ENCODE measurements around the gene NMNAT3. TPM values are rescaled to one million over a fixed set of nuclear protein-coding genes. Genes with fewer than 3 reads are reported as not detected.

Gene NMNAT3
- polyA plus RNA-seq, 1 donor = 15.1 TPM

DNA sequence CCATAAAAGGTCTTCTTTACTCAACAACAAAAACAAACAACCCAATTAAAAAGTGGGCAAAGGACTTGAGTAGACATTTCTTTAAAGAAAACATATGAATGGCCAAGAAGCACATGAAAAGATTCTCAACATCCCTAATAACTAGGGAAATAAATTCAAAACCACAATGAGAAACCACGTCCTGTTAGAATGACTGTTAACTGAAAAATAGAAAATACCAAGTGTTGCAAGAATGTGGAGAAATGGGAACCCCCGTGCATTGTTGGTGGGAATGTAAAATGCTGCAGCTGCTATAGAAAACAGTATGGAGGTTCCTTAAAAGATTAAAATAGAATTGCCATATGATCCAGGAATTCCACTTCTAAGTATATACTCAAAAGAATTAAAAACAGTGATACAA is 34.8 kb downstream of the NMNAT3 start:
- 100% methylated on average over 1 of the region's 2 CpGs for WGBS (ENCODE audit: insufficient coverage, low lambda C conversion rate)
- DNase-seq = no peak

DNA sequence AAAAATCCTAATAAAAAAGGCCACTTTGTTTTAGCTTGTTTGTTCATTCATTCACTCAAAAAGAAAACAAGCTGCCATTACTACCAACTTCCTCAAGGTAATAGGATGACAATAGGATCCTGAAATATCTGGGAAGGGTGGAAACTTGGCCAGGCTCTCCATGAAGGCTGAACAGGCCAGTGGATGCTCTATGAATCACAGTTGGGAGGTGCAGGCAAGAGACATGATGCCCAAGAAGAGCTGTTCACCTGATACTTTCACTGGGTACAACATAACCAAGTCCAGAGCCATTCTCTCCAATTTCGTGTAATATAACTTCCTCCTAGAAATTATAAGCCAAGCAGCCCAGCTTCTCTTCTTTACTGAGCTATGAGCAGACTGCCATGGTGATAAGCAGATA is 37.3 kb downstream of the NMNAT3 start:
- Histone ChIP-seq H3K4me3 (ENCODE audit: low read length) (no peak overlapping the region), H3K27me3 (ENCODE audit: control insufficient read depth, insufficient read depth, low read length) (no peaks in the 10 kb centered on the region), H3K4me1 (ENCODE audit: control insufficient read depth, insufficient read depth, low read length) (no peaks in the 10 kb centered on the region), H3K9me3 (ENCODE audit: control insufficient read depth, low read depth, low read length) (no peaks in the 10 kb centered on the region), H3K27ac (ENCODE audit: low read length) (no peak overlapping the region), H3K36me3 (ENCODE audit: control insufficient read depth, insufficient read depth, low read length) (no peaks in the 10 kb centered on the region)
- DNase-seq = no peak
- no CpG with 5 or more reads among the region's 1 CpG for WGBS (ENCODE audit: insufficient coverage, low lambda C conversion rate)

More for the DNA sequence above, 34.8 kb downstream of the NMNAT3 start:
- Histone ChIP-seq H3K27ac (ENCODE audit: low read length) (no peak overlapping the region), H3K36me3 (ENCODE audit: control insufficient read depth, insufficient read depth, low read length) (no peaks in the 10 kb centered on the region), H3K9me3 (ENCODE audit: control insufficient read depth, low read depth, low read length) (no peaks in the 10 kb centered on the region), H3K27me3 (ENCODE audit: control insufficient read depth, insufficient read depth, low read length) (no peaks in the 10 kb centered on the region), H3K4me3 (ENCODE audit: low read length) (no peak overlapping the region), H3K4me1 (ENCODE audit: control insufficient read depth, insufficient read depth, low read length) (no peaks in the 10 kb centered on the region)

DNA sequence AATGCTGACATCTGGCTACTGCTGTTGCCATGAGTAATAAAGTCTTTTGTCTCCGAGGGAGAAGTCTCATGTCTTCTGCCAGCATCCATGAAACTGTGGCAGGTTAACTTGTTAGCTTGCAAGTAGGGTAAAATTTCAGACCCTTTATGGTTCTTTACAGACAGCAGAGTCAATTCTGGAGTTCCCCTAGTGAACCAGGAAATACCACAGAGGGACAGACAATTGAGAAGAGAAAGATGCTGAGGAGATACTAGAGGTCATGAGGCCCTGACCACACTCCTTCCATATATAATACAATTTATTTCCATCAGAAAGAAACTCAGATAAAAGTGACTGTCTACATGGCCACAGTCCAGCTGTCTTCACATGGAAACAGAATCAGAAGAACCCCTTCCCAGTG is 38.1 kb downstream of the NMNAT3 start:
- H3K9me3 ChIP-seq (ENCODE audit: control insufficient read depth, low read depth, low read length) = no peaks in the 10 kb centered on the region
- H3K36me3 ChIP-seq (ENCODE audit: control insufficient read depth, insufficient read depth, low read length) = no peaks in the 10 kb centered on the region
- WGBS (ENCODE audit: insufficient coverage, low lambda C conversion rate) = no CpG with 5 or more reads among the region's 1 CpG
- H3K4me1 ChIP-seq (ENCODE audit: control insufficient read depth, insufficient read depth, low read length) = no peaks in the 10 kb centered on the region
- no peak for DNase-seq
- no peak overlapping the region for H3K4me3 ChIP-seq (ENCODE audit: low read length)
- no peaks in the 10 kb centered on the region for H3K27me3 ChIP-seq (ENCODE audit: control insufficient read depth, insufficient read depth, low read length)
- no peak overlapping the region for H3K27ac ChIP-seq (ENCODE audit: low read length)

DNA sequence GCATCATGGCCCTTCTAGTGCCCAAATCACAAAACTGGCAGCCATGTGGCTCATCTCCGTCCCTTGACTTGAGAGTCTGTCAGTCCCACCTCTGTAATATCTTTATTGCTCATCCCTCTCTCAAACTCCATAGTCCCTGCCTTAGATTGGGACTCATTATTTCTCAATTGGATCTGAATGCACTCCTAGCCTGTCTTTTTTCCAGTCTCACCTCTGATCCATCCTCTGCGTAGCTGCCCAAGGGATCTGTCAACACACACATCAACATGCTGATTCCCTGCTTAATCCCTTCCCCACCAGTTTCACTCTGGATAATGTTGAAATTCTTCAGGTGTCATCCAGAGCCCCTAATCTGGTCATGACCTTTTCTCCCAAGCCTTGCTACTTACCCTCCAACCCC is 39.3 kb downstream of the NMNAT3 start:
- Histone ChIP-seq H3K27ac (ENCODE audit: low read length) (no peak overlapping the region), H3K27me3 (ENCODE audit: control insufficient read depth, insufficient read depth, low read length) (no peaks in the 10 kb centered on the region), H3K36me3 (ENCODE audit: control insufficient read depth, insufficient read depth, low read length) (peaks cover 5% of the 10 kb centered on the region), H3K4me3 (ENCODE audit: low read length) (no peak overlapping the region), H3K4me1 (ENCODE audit: control insufficient read depth, insufficient read depth, low read length) (no peaks in the 10 kb centered on the region), H3K9me3 (ENCODE audit: control insufficient read depth, low read depth, low read length) (no peaks in the 10 kb centered on the region)
- DNase-seq = no peak
- whole genome bisulfite sequencing (ENCODE audit: insufficient coverage, low lambda C conversion rate) = 83% methylated on average over 1 of the region's 2 CpGs

- Histone ChIP-seq H3K4me3 (ENCODE audit: low read length) (no peak overlapping the region), H3K9me3 (ENCODE audit: control insufficient read depth, low read depth, low read length) (no peaks in the 10 kb centered on the region)
- no CpG with 5 or more reads among the region's 2 CpGs for WGBS (ENCODE audit: insufficient coverage, low lambda C conversion rate)
These were observed 41.3 kb downstream of the NMNAT3 start for GRCh38 chr3:139636511-139636910.

DNA sequence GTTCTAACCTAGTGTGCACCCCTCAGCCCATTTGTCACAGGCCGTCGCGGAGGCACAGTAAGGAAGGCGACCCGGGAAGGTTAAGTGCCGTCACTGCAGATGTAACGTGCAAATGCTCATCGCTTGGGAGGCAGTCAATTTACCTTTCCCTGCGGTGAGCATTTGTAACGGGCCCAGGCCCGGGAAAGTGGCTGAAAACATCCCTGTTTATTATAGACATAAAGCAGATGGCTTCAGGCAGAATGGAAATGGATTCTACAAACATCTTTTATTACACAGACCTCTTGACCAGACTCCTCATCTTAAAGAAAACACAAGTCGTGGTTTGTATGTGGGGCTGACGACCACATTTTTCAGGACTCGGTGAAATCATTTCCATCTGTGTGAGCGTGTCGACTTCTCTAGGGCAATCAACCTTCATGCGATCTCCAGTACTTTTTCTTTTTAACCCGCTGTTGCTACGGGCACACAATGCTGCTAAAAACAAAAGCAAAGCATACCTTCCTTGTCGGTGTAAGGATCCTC is 43.6 kb downstream of the NMNAT3 start:
- H3K36me3 ChIP-seq (ENCODE audit: control insufficient read depth, insufficient read depth, low read length) = peaks cover 10% of the 10 kb centered on the region
- no peak overlapping the region for H3K27ac ChIP-seq (ENCODE audit: low read length)
- no peaks in the 10 kb centered on the region for H3K9me3 ChIP-seq (ENCODE audit: control insufficient read depth, low read depth, low read length)
- H3K4me3 ChIP-seq (ENCODE audit: low read length) = no peak overlapping the region
- DNase-seq = no peak
- H3K27me3 ChIP-seq (ENCODE audit: control insufficient read depth, insufficient read depth, low read length) = no peaks in the 10 kb centered on the region
- WGBS (ENCODE audit: insufficient coverage, low lambda C conversion rate) = 93% methylated on average over 3 of the region's 20 CpGs
- H3K4me1 ChIP-seq (ENCODE audit: control insufficient read depth, insufficient read depth, low read length) = no peaks in the 10 kb centered on the region

More at GRCh38 chr3:139636511-139636910, 41.3 kb downstream of the NMNAT3 start:
- H3K27ac ChIP-seq (ENCODE audit: low read length) = no peak overlapping the region
- H3K36me3 ChIP-seq (ENCODE audit: control insufficient read depth, insufficient read depth, low read length) = peaks cover 6% of the 10 kb centered on the region
- H3K4me1 ChIP-seq (ENCODE audit: control insufficient read depth, insufficient read depth, low read length) = no peaks in the 10 kb centered on the region
- DNase-seq = no peak
- no peaks in the 10 kb centered on the region for H3K27me3 ChIP-seq (ENCODE audit: control insufficient read depth, insufficient read depth, low read length)

DNA sequence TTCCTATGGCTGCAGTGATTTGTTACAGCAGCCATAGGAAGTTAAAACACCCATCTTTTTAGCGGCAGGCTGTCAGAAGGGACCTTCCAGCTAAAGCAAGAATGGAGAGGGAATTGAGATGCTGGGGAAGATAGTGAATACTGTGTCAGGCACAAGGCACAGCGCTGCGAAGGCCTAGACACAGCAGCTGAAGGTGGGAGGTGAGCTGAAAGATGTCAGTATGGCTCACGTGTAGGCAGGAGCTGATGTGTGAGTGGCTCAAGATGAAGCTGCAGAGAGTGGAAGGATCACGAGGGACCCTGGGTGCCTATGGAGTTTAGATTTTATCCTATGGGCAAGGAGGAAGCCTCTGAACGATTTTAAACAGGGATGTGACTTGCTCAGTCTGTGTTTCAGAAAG is 44.3 kb downstream of the NMNAT3 start:
- Histone ChIP-seq H3K4me1 (ENCODE audit: control insufficient read depth, insufficient read depth, low read length) (no peaks in the 10 kb centered on the region), H3K4me3 (ENCODE audit: low read length) (no peak overlapping the region), H3K36me3 (ENCODE audit: control insufficient read depth, insufficient read depth, low read length) (peaks cover 10% of the 10 kb centered on the region), H3K27me3 (ENCODE audit: control insufficient read depth, insufficient read depth, low read length) (no peaks in the 10 kb centered on the region), H3K9me3 (ENCODE audit: control insufficient read depth, low read depth, low read length) (no peaks in the 10 kb centered on the region), H3K27ac (ENCODE audit: low read length) (no peak overlapping the region)
- DNase-seq = no peak
- no CpG with 5 or more reads among the region's 6 CpGs for WGBS (ENCODE audit: insufficient coverage, low lambda C conversion rate)

DNA sequence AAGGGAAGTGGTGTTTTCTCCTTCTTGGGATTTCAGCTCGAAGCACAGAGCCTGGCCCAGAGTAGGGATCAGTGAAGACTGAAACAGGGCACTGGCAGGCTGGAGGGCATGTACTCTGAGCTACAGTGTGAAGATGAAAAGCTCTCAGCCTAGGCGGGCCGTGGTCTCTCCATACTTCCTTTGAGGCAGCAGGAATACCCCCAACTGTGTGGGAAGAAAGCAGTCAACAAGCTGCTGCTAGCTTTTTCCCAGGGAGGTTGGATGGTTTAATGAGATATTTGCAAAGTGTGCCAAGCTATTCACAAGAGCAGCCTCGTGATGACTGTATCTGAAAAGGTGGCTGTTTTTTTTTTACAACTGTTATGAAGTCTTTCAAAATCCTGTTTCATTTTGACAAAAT is 47.2 kb downstream of the NMNAT3 start:
- Histone ChIP-seq H3K4me3 (ENCODE audit: low read length) (no peak overlapping the region), H3K9me3 (ENCODE audit: control insufficient read depth, low read depth, low read length) (no peaks in the 10 kb centered on the region), H3K27me3 (ENCODE audit: control insufficient read depth, insufficient read depth, low read length) (no peaks in the 10 kb centered on the region), H3K4me1 (ENCODE audit: control insufficient read depth, insufficient read depth, low read length) (no peaks in the 10 kb centered on the region), H3K27ac (ENCODE audit: low read length) (no peak overlapping the region), H3K36me3 (ENCODE audit: control insufficient read depth, insufficient read depth, low read length) (peaks cover 16% of the 10 kb centered on the region)
- WGBS (ENCODE audit: insufficient coverage, low lambda C conversion rate) = 86% methylated on average over 1 of the region's 4 CpGs
- DNase-seq = no peak

DNA sequence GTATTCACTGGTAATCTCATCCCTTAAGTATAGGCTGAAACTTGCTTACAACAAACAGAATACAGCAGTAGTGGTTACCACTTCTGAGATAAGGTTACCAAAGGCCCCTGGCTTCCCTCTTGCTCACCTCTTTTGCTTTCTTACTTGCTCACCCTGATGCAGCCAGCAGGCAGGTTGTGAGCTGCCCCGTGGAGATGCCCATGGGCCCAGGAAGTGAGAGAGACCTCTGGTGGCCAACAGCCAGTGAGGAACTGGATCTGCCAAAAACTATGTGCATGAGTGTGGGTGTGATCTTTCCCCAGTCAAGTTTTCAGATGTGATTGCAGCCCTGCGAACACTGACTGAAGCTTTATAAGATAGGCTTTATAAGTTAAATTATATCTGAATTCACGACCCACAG is 48.7 kb downstream of the NMNAT3 start:
- no peak overlapping the region for H3K27ac ChIP-seq (ENCODE audit: low read length)
- WGBS (ENCODE audit: insufficient coverage, low lambda C conversion rate) = 100% methylated on average over 1 of the region's 3 CpGs
- DNase-seq = no peak
- H3K36me3 ChIP-seq (ENCODE audit: control insufficient read depth, insufficient read depth, low read length) = peaks cover 16% of the 10 kb centered on the region
- no peaks in the 10 kb centered on the region for H3K4me1 ChIP-seq (ENCODE audit: control insufficient read depth, insufficient read depth, low read length)
- no peaks in the 10 kb centered on the region for H3K27me3 ChIP-seq (ENCODE audit: control insufficient read depth, insufficient read depth, low read length)
- no peak overlapping the region for H3K4me3 ChIP-seq (ENCODE audit: low read length)
- no peaks in the 10 kb centered on the region for H3K9me3 ChIP-seq (ENCODE audit: control insufficient read depth, low read depth, low read length)

DNA sequence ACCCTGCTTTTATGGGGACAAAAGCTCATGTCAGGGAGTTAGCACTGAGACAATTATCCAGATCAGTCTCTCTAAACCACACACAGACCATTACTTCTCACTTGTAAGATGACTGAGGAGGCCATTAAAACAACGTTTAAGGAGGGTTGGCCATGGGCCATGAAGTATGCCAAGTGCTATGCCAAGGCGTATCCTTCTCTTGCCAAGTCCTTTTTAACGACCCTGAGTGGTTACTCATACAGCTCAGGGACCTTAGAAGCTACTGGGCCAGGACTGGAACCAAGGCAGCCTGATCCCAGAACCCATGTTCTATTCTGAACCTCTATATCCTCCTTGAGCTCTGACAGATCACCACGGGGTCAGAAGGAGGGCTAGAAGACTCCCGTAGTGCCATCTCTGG is 50.0 kb downstream of the NMNAT3 start:
- Histone ChIP-seq H3K4me3 (ENCODE audit: low read length) (no peak overlapping the region), H3K9me3 (ENCODE audit: control insufficient read depth, low read depth, low read length) (no peaks in the 10 kb centered on the region), H3K27me3 (ENCODE audit: control insufficient read depth, insufficient read depth, low read length) (no peaks in the 10 kb centered on the region), H3K4me1 (ENCODE audit: control insufficient read depth, insufficient read depth, low read length) (no peaks in the 10 kb centered on the region), H3K27ac (ENCODE audit: low read length) (no peak overlapping the region), H3K36me3 (ENCODE audit: control insufficient read depth, insufficient read depth, low read length) (peaks cover 10% of the 10 kb centered on the region)
- WGBS (ENCODE audit: insufficient coverage, low lambda C conversion rate) = no CpG with 5 or more reads among the region's 5 CpGs
- DNase-seq = no peak

GRCh38 chr3:139620438-139620837 is 57.3 kb downstream of the NMNAT3 start:
- no peak for DNase-seq
- H3K9me3 ChIP-seq (ENCODE audit: control insufficient read depth, low read depth, low read length) = no peaks in the 10 kb centered on the region
- H3K27me3 ChIP-seq (ENCODE audit: control insufficient read depth, insufficient read depth, low read length) = no peaks in the 10 kb centered on the region
- no peak overlapping the region for H3K27ac ChIP-seq (ENCODE audit: low read length)
- WGBS (ENCODE audit: insufficient coverage, low lambda C conversion rate) = 100% methylated on average over 2 of the region's 3 CpGs
- no peaks in the 10 kb centered on the region for H3K36me3 ChIP-seq (ENCODE audit: control insufficient read depth, insufficient read depth, low read length)
- no peak overlapping the region for H3K4me3 ChIP-seq (ENCODE audit: low read length)
- no peaks in the 10 kb centered on the region for H3K4me1 ChIP-seq (ENCODE audit: control insufficient read depth, insufficient read depth, low read length)
